Sigmoid colon (tissue), 7 donors: ENCODE results near the gene YAE1. TPM values are rescaled to one million over a fixed set of nuclear protein-coding genes. Genes with fewer than 3 reads are reported as not detected.

Experiments
- DNase-seq: peaks from one replicate; pipeline ENCODE4 v3.0.0-alpha.2; 2019
- H3K27ac ChIP-seq, 4 donors: fragments of 200-600 bp; sonication (generic); one replicate each; pipeline ENCODE4 v1.5.1; 2016 to 2019; ENCODE audit warnings: mild to moderate bottlenecking in 1 of 4
- H3K27me3 ChIP-seq, 3 donors: fragments of 200-600 bp; sonication (generic); one replicate each; pipeline ENCODE4 v1.5.1; 2019; ENCODE audit warnings: mild to moderate bottlenecking in 1 of 3
- H3K36me3 ChIP-seq, 4 donors: fragments of 200-600 bp; sonication (generic); one replicate each; pipeline ENCODE4 v1.5.1; 2016 to 2019
- H3K4me1 ChIP-seq, 4 donors: fragments of 200-600 bp; sonication (generic); one replicate each; pipeline ENCODE4 v1.5.1; 2017 to 2019
- H3K4me3 ChIP-seq, 4 donors: fragments of 200-600 bp; sonication (generic); one replicate each; pipeline ENCODE4 v1.5.1; 2017 to 2019; ENCODE audit warnings: mild to moderate bottlenecking in 2 of 4, moderate library complexity in 1 of 4
- H3K9me3 ChIP-seq, 4 donors: fragments of 200-600 bp in 3 of 4; sonication (generic) in 3 of 4; one replicate each; pipeline versions ENCODE4 v1.5.1 to v1.6.1; 2013 to 2019
- EP300 ChIP-seq, 4 donors: sonication (generic); formaldehyde crosslinking; IDR thresholded peaks; one replicate each; pipeline ENCODE4 v1.6.1; 2017; ENCODE audit warnings: antibody characterized with exemption in 4 of 4
- POLR2A ChIP-seq, 2 donors: fragments of 450-650 bp; IDR thresholded peaks; one replicate each; pipeline ENCODE4 v1.6.1; 2016; ENCODE audit warnings: antibody characterized with exemption in 2 of 2, mild to moderate bottlenecking in 2 of 2, moderate library complexity in 2 of 2
- POLR2AphosphoS5 ChIP-seq, 4 donors: sonication (generic); formaldehyde crosslinking; IDR thresholded peaks; one replicate each; pipeline ENCODE4 v1.6.1; 2017; ENCODE audit warnings: antibody characterized with exemption in 4 of 4
- WGBS, 2 donors: extraction: QIAGEN DNeasy Blood & Tissue Kit; methylation state at CpG; one replicate each; pipeline ENCODE4 v1.1.7; 2013; 5-methylcytosine and 5-hydroxymethylcytosine counted together
- intact Hi-C: fragments of 100-400 bp; cut with DNase I; formaldehyde crosslinking; loops from one replicate; pipeline ENCODE4 v1.15.1; 2023
- polyA plus RNA-seq, 3 donors: library from polyadenylated mRNA; stranded (reverse); fragments of 200-250 nt; gene quantifications; one replicate each; pipeline ENCODE4 v1.2.3, GENCODE V29; 2013
- total RNA-seq, 4 donors: library from RNA; depleted of rRNA; stranded (reverse); fragments of >200 nt; gene quantifications; one replicate each; pipeline ENCODE4 v1.1.0, GENCODE V29; 2016
- TF ChIP-seq, protein P1 (sequence below), 4 experiments: fragments of 450-650 bp in 3 of 4; fragments of 200-600 bp in 1 of 4; IDR thresholded peaks; one replicate each; pipeline ENCODE4 v1.5.1; 2016 to 2019; ENCODE audit warnings: antibody characterized with exemption in 4 of 4, mild to moderate bottlenecking in 3 of 4, moderate library complexity in 2 of 4
- donor health status: healthy with polysubstance abuse.
- donor health status: Bipolar disorder and iron deficiency.
- donor health status: healthy.

Gene YAE1
- total and polyA plus RNA-seq, 7 donors: 16.3 to 52.0 (median 26.4) TPM

DNA sequence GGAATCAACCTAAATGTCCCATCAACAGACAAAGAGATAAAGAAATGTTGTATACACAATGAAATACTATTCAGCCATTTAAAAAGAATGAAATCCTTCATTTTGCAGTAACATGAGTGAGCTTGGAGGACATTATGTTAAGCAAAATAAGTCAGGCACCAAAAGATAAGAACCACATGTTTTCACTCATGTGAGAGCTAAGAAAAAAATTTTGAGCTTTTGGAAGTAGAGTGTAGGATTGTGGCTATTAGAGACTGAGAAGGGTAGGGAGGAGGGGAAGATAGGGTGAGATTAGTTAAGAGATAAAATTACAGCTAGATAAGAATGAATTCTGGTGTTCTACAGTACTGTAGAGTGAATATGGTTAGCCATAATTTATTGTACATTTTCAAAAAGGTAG is 8.3 kb upstream of the YAE1 start:
- Histone ChIP-seq H3K27ac (no peak overlapping the region), H3K36me3 (no peaks in the 10 kb centered on the region), H3K4me3 (no peak overlapping the region), H3K4me1 (peaks cover 0 to 24% (median 16%) of the 10 kb centered on the region in 4 donors), H3K27me3 (no peaks in the 10 kb centered on the region), H3K9me3 (no peaks in the 10 kb centered on the region)
- no peak for DNase-seq
- TF ChIP-seq POLR2AphosphoS5 (IDR thresholded peaks at IDR 0.05): no peak
- no peak for TF ChIP-seq EP300 (IDR thresholded peaks at IDR 0.05)
- TF ChIP-seq POLR2A (IDR thresholded peaks at IDR 0.05): no peak
- TF ChIP-seq, protein P1, sequence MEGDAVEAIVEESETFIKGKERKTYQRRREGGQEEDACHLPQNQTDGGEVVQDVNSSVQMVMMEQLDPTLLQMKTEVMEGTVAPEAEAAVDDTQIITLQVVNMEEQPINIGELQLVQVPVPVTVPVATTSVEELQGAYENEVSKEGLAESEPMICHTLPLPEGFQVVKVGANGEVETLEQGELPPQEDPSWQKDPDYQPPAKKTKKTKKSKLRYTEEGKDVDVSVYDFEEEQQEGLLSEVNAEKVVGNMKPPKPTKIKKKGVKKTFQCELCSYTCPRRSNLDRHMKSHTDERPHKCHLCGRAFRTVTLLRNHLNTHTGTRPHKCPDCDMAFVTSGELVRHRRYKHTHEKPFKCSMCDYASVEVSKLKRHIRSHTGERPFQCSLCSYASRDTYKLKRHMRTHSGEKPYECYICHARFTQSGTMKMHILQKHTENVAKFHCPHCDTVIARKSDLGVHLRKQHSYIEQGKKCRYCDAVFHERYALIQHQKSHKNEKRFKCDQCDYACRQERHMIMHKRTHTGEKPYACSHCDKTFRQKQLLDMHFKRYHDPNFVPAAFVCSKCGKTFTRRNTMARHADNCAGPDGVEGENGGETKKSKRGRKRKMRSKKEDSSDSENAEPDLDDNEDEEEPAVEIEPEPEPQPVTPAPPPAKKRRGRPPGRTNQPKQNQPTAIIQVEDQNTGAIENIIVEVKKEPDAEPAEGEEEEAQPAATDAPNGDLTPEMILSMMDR (IDR thresholded peaks at IDR 0.05): no peak
- intact Hi-C loops: no loop called here

DNA sequence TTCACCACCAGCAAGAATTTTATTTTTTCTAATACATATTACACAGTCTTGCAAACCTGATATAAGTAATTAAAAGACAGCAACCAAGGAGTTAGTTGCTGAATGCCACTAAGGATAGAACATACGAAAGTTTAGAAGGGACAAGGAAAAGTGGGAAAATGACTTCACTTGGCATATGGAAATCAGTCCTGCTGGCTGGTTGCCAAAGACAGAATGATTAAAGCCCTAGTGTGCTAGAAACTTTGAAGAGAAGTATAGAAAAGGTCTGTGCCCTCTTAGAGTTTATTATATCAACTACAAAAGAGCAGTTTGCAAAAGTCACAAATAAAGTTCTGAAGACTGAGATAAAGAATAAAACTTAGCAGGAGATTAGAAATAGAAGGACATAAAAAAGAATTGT is 5.8 kb upstream of the YAE1 start:
- 47 to 75% methylated on average over 1 of the region's 1 CpG for WGBS, 2 donors
- TF ChIP-seq POLR2A (IDR thresholded peaks at IDR 0.05) (no peak), EP300 (IDR thresholded peaks at IDR 0.05) (no peak), POLR2AphosphoS5 (IDR thresholded peaks at IDR 0.05) (no peak)
- TF ChIP-seq, protein P1 (IDR thresholded peaks at IDR 0.05): no peak
- H3K4me1 ChIP-seq: peaks cover 0 to 4% (median 1%) of the 10 kb centered on the region in 4 donors
- H3K27ac ChIP-seq: no peak overlapping the region
- H3K4me3 ChIP-seq: no peak overlapping the region
- no peak for DNase-seq
- intact Hi-C loops: no loop called here
- H3K27me3 ChIP-seq: no peaks in the 10 kb centered on the region
- H3K9me3 ChIP-seq: no peaks in the 10 kb centered on the region
- H3K36me3 ChIP-seq: no peaks in the 10 kb centered on the region

DNA sequence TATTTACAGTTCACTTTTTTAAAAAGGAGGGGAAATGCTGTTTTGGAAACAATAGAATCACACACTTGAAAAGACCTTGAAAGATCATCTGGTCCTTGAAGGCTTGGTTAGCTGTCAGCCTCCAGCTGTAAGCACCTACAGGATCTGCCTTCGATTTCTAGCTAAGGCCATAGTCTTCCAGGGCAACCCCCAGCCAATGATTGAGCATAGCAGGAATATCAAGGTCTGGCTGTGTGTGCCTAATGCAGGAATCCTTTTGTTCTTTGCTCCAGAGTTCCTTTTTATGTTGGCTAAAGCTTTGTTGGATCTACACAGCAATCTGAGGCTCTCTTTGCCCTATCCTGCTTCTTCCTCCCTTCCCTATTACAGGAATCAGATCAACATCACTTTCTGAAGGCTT is 5.2 kb upstream of the YAE1 start:
- no peak for DNase-seq
- no peaks in the 10 kb centered on the region for H3K27me3 ChIP-seq
- no peaks in the 10 kb centered on the region for H3K36me3 ChIP-seq
- WGBS, 2 donors: 77 to 91% methylated on average over 1 of the region's 1 CpG
- no peaks in the 10 kb centered on the region for H3K9me3 ChIP-seq
- no peak overlapping the region for H3K27ac ChIP-seq
- TF ChIP-seq EP300 (IDR thresholded peaks at IDR 0.05) (no peak), POLR2AphosphoS5 (IDR thresholded peaks at IDR 0.05) (no peak), POLR2A (IDR thresholded peaks at IDR 0.05) (no peak)
- TF ChIP-seq, protein P1 (IDR thresholded peaks at IDR 0.05): no peak
- H3K4me3 ChIP-seq: no peak overlapping the region
- intact Hi-C loops: no loop called here
- peaks cover 0 to 7% (median 3%) of the 10 kb centered on the region in 4 donors for H3K4me1 ChIP-seq

DNA sequence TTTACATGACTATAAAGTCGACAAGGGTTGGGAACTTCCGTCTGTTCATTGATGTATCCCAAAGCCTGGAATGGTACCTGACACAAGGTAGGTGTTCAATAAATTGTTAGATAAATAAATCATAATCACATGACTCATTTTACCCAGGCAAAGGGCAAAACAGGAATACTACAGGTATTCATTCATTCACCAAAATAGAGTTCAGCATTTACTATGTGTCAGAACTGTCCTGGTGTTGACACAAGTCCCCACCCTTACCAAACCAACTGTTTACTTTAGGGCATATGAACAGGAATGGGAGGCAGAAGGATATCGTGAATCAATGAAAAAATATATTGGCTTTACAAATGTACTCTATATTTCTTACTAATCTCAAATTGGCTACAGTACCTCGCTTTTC is 666 bp upstream of the YAE1 start:
- intact Hi-C loops: no loop called here
- Histone ChIP-seq H3K36me3 (peaks cover 0 to 4% (median 0%) of the 10 kb centered on the region in 4 donors), H3K27ac (peak overlapping the region; percentile 75 to 84 (median 80)), H3K4me3 (peak overlapping the region; percentile 68 to 81 (median 72)), H3K27me3 (no peaks in the 10 kb centered on the region), H3K4me1 (peaks cover 0 to 22% (median 16%) of the 10 kb centered on the region in 4 donors), H3K9me3 (no peaks in the 10 kb centered on the region)
- DNase-seq: no peak
- TF ChIP-seq POLR2A (IDR thresholded peaks at IDR 0.05): no peak
- TF ChIP-seq POLR2AphosphoS5 (IDR thresholded peaks at IDR 0.05): no peak
- no peak for TF ChIP-seq EP300 (IDR thresholded peaks at IDR 0.05)
- TF ChIP-seq, protein P1 (IDR thresholded peaks at IDR 0.05): no peak
- 12 to 40% methylated on average over 4 of the region's 4 CpGs for WGBS, 2 donors

DNA sequence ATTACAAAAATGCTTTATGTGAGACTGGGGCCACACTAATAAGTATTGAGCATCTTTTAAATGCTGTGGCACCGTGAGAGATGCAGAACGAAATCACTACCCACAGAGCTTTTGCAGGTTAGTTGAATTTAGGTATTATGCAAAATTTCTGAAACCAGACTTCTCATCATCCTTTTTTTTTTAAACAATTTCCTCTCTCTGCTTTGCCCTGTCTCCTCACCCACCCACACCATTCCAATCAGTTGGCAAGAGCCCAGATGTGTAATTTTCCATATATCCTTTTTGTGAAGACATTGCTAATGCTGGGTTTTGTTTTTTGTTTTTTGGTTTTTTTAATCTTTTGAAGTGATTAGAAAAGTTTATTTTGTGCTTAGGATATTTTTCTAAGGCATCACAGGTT is 1.1 kb downstream of the YAE1 start:
- no peak for TF ChIP-seq EP300 (IDR thresholded peaks at IDR 0.05)
- TF ChIP-seq, protein P1 (IDR thresholded peaks at IDR 0.05): no peak
- TF ChIP-seq POLR2A (IDR thresholded peaks at IDR 0.05): no peak
- no peak for TF ChIP-seq POLR2AphosphoS5 (IDR thresholded peaks at IDR 0.05)
- intact Hi-C loops: no loop called here
- DNase-seq: no peak
- H3K4me1 ChIP-seq: peaks cover 0 to 22% (median 16%) of the 10 kb centered on the region in 4 donors
- peaks cover 0 to 18% (median 3%) of the 10 kb centered on the region in 4 donors for H3K36me3 ChIP-seq
- 64 to 65% methylated on average over 2 of the region's 2 CpGs for WGBS, 2 donors
- peak overlapping the region; percentile 68 to 81 (median 72) for H3K4me3 ChIP-seq
- peak overlapping the region in 2 of 4 donors; percentile 79 to 84 for H3K27ac ChIP-seq
- H3K9me3 ChIP-seq: no peaks in the 10 kb centered on the region
- no peaks in the 10 kb centered on the region for H3K27me3 ChIP-seq
